22Rv1 (cell line): Measurements from ENCODE around the gene PKHD1.

ENCODE experiments used
- CTCF ChIP-seq: fragments of 450-650 bp; IDR thresholded peaks from 2 replicates; pipeline ENCODE4 v1.5.1; 2017; ENCODE audit warnings: mild to moderate bottlenecking
- ZFX ChIP-seq: fragments of 450-650 bp; IDR thresholded peaks from 2 replicates; pipeline ENCODE4 v1.6.1; 2017; ENCODE audit warnings: antibody characterized with exemption, borderline replicate concordance

GRCh38 chr6:51654647-51655046 is 432.8 kb downstream of the PKHD1 start:
- TF ChIP-seq CTCF (no peak), ZFX (no peak)
